Activated CD8-positive, alpha-beta T cell treated with anti-CD3 and anti-CD28 coated beads, Interleukin-2, amount 10 ng/mL, durations not matched to agents 7 days and 5 days (primary cell): ENCODE results near the gene AFF3. TPM values are rescaled to one million over a fixed set of nuclear protein-coding genes. Genes with fewer than 3 reads are reported as not detected.

Source experiments
- ATAC-seq: fragments of 150-1000 bp; cut with Tn5 transposase; one replicate; pipeline ENCODE4 v1.10.0; 2021; ENCODE audit warnings: moderate library complexity
- CTCF ChIA-PET: fragments of 350-600 bp; sonication (Branson Sonifier 250); formaldehyde crosslinking; loops from one replicate; lab custom pipeline; 2021; ENCODE audit warnings: antibody characterized with exemption; lab: Charles Lee
- POLR2A ChIA-PET: fragments of 350-600 bp; sonication (Branson Sonifier 250); formaldehyde crosslinking; loops from one replicate; lab custom pipeline; 2021; ENCODE audit warnings: antibody characterized with exemption; lab: Charles Lee
- DNase-seq: peaks from one replicate; pipeline ENCODE4 v3.0.0-alpha.2; 2020
- H3K27ac Mint-ChIP-seq: one replicate; pipeline ENCODE4 v1.8.0; 2021; ENCODE audit warnings: mild to moderate bottlenecking, mixed read lengths
- H3K27me3 Mint-ChIP-seq: one replicate; pipeline ENCODE4 v1.8.0; 2021; ENCODE audit warnings: low read depth, mixed read lengths
- H3K36me3 Mint-ChIP-seq: one replicate; pipeline ENCODE4 v1.8.0; 2021; ENCODE audit warnings: low read depth, mixed read lengths
- H3K4me1 Mint-ChIP-seq: one replicate; pipeline ENCODE4 v1.8.0; 2021; ENCODE audit warnings: low read depth, mixed read lengths
- H3K4me3 Mint-ChIP-seq: one replicate; pipeline ENCODE4 v1.8.0; 2021; ENCODE audit warnings: mild to moderate bottlenecking, mixed read lengths
- H3K9me3 Mint-ChIP-seq: one replicate; pipeline ENCODE4 v1.8.0; 2022; ENCODE audit warnings: mixed read lengths; ENCODE audit not compliant: insufficient read depth
- total RNA-seq, 2 experiments: library from RNA; stranded (reverse); gene quantifications; one replicate each; pipeline ENCODE4 v1.2.3, GENCODE V29; 2021

The AFF3 gene
- total RNA-seq, 2 experiments from 2014 or later: 7.1 to 7.9 TPM

- H3K27ac Mint-ChIP-seq: no peak overlapping the region
- H3K4me3 Mint-ChIP-seq: no peak overlapping the region
- H3K27me3 Mint-ChIP-seq: no peaks in the 10 kb centered on the region
- ChIA-PET POLR2A (no interaction called here), CTCF (no interaction called here)
- ATAC-seq (no peak), DNase-seq (no peak)
- H3K36me3 Mint-ChIP-seq: peaks cover 11% of the 10 kb centered on the region
- H3K9me3 Mint-ChIP-seq: peaks cover 8% of the 10 kb centered on the region
- H3K4me1 Mint-ChIP-seq: peaks cover 18% of the 10 kb centered on the region
Measured at GRCh38 chr2:99832926-99833325, 309.5 kb downstream of the AFF3 start.

DNA sequence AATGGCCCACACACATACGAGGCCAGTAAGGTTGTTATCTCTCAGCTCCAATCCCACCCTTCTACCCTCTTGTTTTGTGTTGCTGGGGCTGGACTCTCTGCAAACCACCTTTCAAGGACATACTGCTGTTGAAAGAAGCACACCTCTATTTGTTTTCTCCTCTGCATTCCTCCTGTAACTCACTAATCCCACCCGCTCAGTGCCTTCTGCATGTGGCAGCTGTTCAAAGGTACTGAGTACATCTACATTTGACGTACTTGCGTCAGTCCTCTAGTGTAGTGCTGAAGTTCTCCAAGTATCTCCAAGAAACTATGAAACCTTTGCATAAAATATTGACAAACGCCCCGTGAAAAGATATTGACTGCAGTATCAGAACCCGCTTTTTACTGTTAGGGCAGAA, 310.6 kb downstream of the AFF3 start:
- H3K9me3 Mint-ChIP-seq: peaks cover 8% of the 10 kb centered on the region
- DNase-seq: no peak
- CTCF ChIA-PET: no interaction called here
- peaks cover 11% of the 10 kb centered on the region for H3K36me3 Mint-ChIP-seq
- H3K4me3 Mint-ChIP-seq: no peak overlapping the region
- peaks cover 18% of the 10 kb centered on the region for H3K4me1 Mint-ChIP-seq
- H3K27me3 Mint-ChIP-seq: no peaks in the 10 kb centered on the region
- no peak for ATAC-seq
- no peak overlapping the region for H3K27ac Mint-ChIP-seq
- POLR2A ChIA-PET: no interaction called here

DNA sequence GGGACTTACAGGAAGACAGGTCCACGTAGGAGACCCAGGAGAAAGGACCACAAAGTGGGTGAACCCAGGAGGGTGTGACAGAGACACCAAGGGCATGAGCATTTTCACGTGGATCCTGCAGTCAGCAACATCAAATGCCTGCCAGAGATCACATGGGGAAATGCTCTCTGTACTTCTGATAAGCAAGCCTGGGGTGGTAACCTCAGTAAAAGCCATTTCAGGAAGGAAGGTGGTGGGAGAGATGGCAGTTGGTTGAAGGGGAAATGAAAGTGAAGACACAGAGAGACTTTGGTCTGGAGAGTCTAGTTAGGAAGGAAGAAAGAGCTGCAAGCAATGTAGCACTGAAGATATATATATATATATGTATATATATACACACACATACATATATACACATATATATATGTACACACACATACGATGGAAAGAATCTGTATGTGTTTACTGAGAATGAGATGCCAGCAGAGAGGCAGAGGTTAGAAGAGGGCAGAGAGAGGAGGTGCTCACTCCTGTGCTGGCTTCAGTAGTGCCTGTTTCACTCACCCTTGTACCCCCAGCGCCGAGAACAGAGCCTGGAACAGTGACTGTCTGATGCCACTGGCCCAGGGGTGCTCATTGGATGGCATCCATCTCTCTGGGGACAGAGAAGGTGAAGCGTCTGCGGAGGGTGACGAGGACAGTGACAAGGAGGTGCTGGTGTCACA, 314.9 kb downstream of the AFF3 start:
- peaks cover 8% of the 10 kb centered on the region for H3K9me3 Mint-ChIP-seq
- H3K36me3 Mint-ChIP-seq: peaks cover 11% of the 10 kb centered on the region
- ATAC-seq (peak; percentile 73), DNase-seq (peak; percentile 29)
- peaks cover 21% of the 10 kb centered on the region for H3K4me1 Mint-ChIP-seq
- H3K27me3 Mint-ChIP-seq: no peaks in the 10 kb centered on the region
- H3K27ac Mint-ChIP-seq: peak overlapping the region; percentile 83
- ChIA-PET CTCF (no interaction called here), POLR2A (interaction anchor here (0.5 to 0.8 kb wide), 2 partner anchors 60 to 294 kb away, joined by 3 read pairs; no protein-coding TSS in a partner anchor)
- H3K4me3 Mint-ChIP-seq: peak overlapping the region; percentile 2

GRCh38 chr2:99825630-99826029, 316.8 kb downstream of the AFF3 start:
- Mint-ChIP-seq H3K4me3 (no peak overlapping the region), H3K36me3 (peaks cover 11% of the 10 kb centered on the region), H3K27ac (no peak overlapping the region), H3K27me3 (no peaks in the 10 kb centered on the region), H3K4me1 (peaks cover 21% of the 10 kb centered on the region), H3K9me3 (peaks cover 8% of the 10 kb centered on the region)
- ATAC-seq (no peak), DNase-seq (no peak)
- ChIA-PET CTCF (no interaction called here), POLR2A (no interaction called here)

- Mint-ChIP-seq H3K27ac (no peak overlapping the region), H3K4me1 (peaks cover 21% of the 10 kb centered on the region), H3K36me3 (peaks cover 9% of the 10 kb centered on the region), H3K9me3 (peaks cover 8% of the 10 kb centered on the region), H3K4me3 (no peak overlapping the region), H3K27me3 (no peaks in the 10 kb centered on the region)
- no peak for DNase-seq
- POLR2A ChIA-PET: no interaction called here
- no peak for ATAC-seq
- CTCF ChIA-PET: no interaction called here
Measured at GRCh38 chr2:99824758-99825157, 317.6 kb downstream of the AFF3 start.

DNA sequence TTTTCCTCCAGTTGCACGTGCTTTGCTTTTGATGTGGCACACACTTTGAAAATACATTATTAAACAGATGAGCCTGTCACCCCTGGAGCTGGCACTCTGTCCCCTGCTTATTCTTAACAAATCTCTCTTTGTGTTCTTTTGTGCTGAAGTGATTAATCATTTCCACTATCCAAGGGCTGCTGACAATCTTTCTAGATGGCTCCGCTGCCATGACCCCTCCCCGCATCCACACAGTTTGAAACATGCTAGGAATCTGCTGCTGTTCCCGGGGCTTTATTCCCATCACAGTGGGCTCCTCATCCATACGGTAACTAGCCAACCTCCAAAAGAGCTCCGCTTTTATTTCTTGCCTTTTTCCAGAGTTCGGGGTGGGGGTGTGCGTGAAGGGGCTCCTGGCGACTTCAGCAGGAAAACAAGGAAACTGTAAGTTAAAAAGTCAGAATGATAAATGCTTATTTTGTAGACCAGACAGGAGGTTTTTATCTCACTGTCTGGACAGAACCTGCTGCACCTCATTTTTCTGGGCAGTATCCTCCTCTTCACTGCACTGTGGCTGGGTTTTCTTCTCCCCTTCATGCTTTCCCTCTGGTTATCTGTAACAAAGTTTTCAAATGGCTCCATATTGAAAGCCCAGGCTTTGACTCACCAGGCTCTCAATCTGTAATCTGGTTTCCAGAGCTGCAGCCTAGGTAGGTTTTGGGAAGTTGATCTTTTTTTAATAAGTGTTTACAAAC, 319.7 kb downstream of the AFF3 start:
- DNase-seq (no peak), ATAC-seq (no peak)
- CTCF ChIA-PET: no interaction called here

DNA sequence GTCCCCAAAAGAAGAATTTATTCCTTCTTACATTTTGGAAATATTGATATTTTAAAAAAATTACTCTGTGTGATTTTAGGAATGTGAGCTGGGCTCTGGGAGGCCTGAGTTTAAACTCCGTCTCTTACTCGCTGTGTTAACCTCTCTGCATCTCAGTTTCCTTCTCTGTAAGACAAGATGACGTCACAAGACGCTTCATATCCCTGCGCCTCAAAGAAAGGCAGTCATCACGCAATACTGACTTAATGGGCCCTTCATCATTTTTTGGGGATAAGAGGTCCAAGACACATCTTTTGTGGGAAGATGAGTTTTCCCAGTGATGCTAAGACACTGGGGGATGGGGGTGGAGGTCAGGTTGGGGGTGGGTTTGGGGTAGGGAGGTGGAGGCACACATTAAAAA, 320.4 kb downstream of the AFF3 start:
- DNase-seq (no peak), ATAC-seq (no peak)
- Mint-ChIP-seq H3K27me3 (peaks cover 4% of the 10 kb centered on the region), H3K9me3 (no peaks in the 10 kb centered on the region), H3K27ac (no peak overlapping the region), H3K36me3 (no peaks in the 10 kb centered on the region), H3K4me1 (peaks cover 7% of the 10 kb centered on the region), H3K4me3 (no peak overlapping the region)
- CTCF ChIA-PET: no interaction called here
- POLR2A ChIA-PET: no interaction called here

More for the DNA sequence above, 319.7 kb downstream of the AFF3 start:
- Mint-ChIP-seq H3K4me3 (no peak overlapping the region), H3K27ac (no peak overlapping the region), H3K36me3 (no peaks in the 10 kb centered on the region), H3K27me3 (no peaks in the 10 kb centered on the region), H3K4me1 (peaks cover 14% of the 10 kb centered on the region), H3K9me3 (no peaks in the 10 kb centered on the region)
- POLR2A ChIA-PET: no interaction called here

- ATAC-seq (no peak), DNase-seq (no peak)
- Mint-ChIP-seq H3K27ac (no peak overlapping the region), H3K4me1 (peaks cover 3% of the 10 kb centered on the region), H3K4me3 (no peak overlapping the region), H3K9me3 (no peaks in the 10 kb centered on the region), H3K36me3 (no peaks in the 10 kb centered on the region), H3K27me3 (peaks cover 4% of the 10 kb centered on the region)
- CTCF ChIA-PET: no interaction called here
- POLR2A ChIA-PET: no interaction called here
Measured at GRCh38 chr2:99821572-99821971, 320.8 kb downstream of the AFF3 start.

DNA sequence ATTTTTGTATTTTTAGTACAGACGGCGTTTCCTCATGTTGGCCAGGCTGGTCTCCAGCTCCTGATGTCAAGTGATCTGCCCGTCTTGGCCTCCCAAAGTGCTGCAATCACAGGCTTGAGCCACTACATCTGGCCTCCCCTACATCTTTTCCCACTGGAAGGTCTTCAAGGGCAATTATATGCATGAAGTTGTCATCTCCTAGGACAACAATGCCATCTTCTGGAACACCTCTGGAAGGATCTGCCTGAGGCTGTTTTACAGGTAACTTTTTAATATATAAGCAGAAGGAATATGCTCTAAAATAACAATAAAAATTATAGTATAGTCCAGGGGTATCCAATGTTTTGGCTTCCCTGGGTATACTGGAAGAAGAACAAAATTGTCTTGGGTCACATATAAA, 321.4 kb downstream of the AFF3 start:
- Mint-ChIP-seq H3K27me3 (peaks cover 4% of the 10 kb centered on the region), H3K9me3 (no peaks in the 10 kb centered on the region), H3K36me3 (no peaks in the 10 kb centered on the region), H3K4me1 (no peaks in the 10 kb centered on the region), H3K27ac (no peak overlapping the region), H3K4me3 (no peak overlapping the region)
- ChIA-PET CTCF (no interaction called here), POLR2A (no interaction called here)
- no peak for ATAC-seq
- no peak for DNase-seq

DNA sequence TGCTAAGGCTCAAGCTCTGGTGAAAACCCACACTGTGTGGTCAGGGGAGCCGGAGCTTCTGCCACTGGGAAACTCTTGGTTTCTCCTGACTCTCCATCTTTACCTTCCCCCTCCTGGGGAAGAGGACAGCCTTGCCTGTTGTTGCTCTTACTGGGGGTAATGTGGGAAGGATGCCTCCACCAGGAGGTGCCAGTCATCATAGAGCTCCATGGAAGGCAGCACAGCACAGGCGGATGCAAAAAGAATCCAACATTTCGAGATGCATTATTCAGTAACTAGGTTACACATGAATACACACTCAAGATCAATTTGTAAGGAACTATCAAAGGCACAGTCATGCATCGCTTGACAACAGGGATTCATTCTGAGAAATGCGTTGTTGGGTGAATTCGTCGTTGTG, 322.6 kb downstream of the AFF3 start:
- DNase-seq (no peak), ATAC-seq (no peak)
- Mint-ChIP-seq H3K27ac (no peak overlapping the region), H3K4me1 (no peaks in the 10 kb centered on the region), H3K36me3 (no peaks in the 10 kb centered on the region), H3K9me3 (no peaks in the 10 kb centered on the region), H3K4me3 (no peak overlapping the region), H3K27me3 (peaks cover 6% of the 10 kb centered on the region)
- ChIA-PET CTCF (interaction anchor here (0.9 to 2.1 kb wide), 8 partner anchors 24 to 561 kb away, joined by 3 to 14 read pairs (median 6); no protein-coding TSS in a partner anchor), POLR2A (no interaction called here)

GRCh38 chr2:99818842-99819241, 323.5 kb downstream of the AFF3 start:
- no peak for DNase-seq
- ATAC-seq: no peak
- no peaks in the 10 kb centered on the region for H3K4me1 Mint-ChIP-seq
- no peak overlapping the region for H3K4me3 Mint-ChIP-seq
- ChIA-PET POLR2A (no interaction called here), CTCF (interaction anchor here (0.8 to 2.1 kb wide), 15 partner anchors 9 to 562 kb away, joined by 3 to 14 read pairs (median 4); no protein-coding TSS in a partner anchor)
- no peak overlapping the region for H3K27ac Mint-ChIP-seq
- H3K27me3 Mint-ChIP-seq: peaks cover 6% of the 10 kb centered on the region
- no peaks in the 10 kb centered on the region for H3K9me3 Mint-ChIP-seq
- H3K36me3 Mint-ChIP-seq: no peaks in the 10 kb centered on the region

DNA sequence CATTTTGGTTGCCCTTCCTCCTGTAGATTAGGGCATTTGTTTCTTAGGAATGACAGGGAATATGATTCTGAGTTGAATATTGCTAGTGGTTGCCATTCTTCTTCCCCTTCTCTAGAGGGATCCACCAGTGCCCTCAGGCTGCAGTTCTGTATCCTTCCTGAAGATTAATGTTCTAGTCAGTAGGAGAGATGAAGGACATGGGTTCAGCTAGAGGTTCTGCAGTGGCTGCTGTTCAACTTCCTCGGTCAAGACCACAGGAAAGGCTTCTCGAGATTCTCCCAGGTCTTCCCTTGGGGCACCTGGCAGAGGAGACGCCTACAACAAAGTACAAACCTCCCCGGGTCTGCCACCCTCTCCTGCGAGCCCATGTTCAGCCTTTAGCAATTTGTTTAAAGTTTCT, 325.5 kb downstream of the AFF3 start:
- ChIA-PET POLR2A (no interaction called here), CTCF (interaction anchor here (0.7 kb wide), 1 partner anchor 429 kb away, joined by 3 read pairs; no protein-coding TSS in a partner anchor)
- H3K9me3 Mint-ChIP-seq: no peaks in the 10 kb centered on the region
- DNase-seq (no peak), ATAC-seq (no peak)
- peaks cover 6% of the 10 kb centered on the region for H3K27me3 Mint-ChIP-seq
- no peaks in the 10 kb centered on the region for H3K36me3 Mint-ChIP-seq
- H3K27ac Mint-ChIP-seq: no peak overlapping the region
- H3K4me1 Mint-ChIP-seq: no peaks in the 10 kb centered on the region
- no peak overlapping the region for H3K4me3 Mint-ChIP-seq
